Suprapubic skin (tissue), 4 donors: ENCODE results near the gene STAB2.

Experiments used
- EP300 ChIP-seq: sonication (generic); formaldehyde crosslinking; IDR thresholded peaks from one replicate; pipeline ENCODE4 v1.6.1; 2017; ENCODE audit warnings: antibody characterized with exemption
- POLR2A ChIP-seq, 2 donors: fragments of 450-650 bp; IDR thresholded peaks; one replicate each; pipeline ENCODE4 v1.6.1; 2017; ENCODE audit warnings: antibody characterized with exemption in 2 of 2, mild to moderate bottlenecking in 2 of 2, moderate library complexity in 2 of 2
- POLR2AphosphoS5 ChIP-seq, 3 donors: sonication (generic); formaldehyde crosslinking; IDR thresholded peaks; one replicate each; pipeline ENCODE4 v1.6.1; 2017; ENCODE audit warnings: antibody characterized with exemption in 3 of 3
- TF ChIP-seq, protein P1 (sequence below), 2 donors: fragments of 200-600 bp in 1 of 2; fragments of 450-650 bp in 1 of 2; sonication (generic) in 1 of 2; IDR thresholded peaks; one replicate each; pipeline ENCODE4 v1.5.1; 2016 to 2019; ENCODE audit warnings: antibody characterized with exemption in 2 of 2, mild to moderate bottlenecking in 1 of 2, moderate library complexity in 1 of 2

- TF ChIP-seq, protein P1, sequence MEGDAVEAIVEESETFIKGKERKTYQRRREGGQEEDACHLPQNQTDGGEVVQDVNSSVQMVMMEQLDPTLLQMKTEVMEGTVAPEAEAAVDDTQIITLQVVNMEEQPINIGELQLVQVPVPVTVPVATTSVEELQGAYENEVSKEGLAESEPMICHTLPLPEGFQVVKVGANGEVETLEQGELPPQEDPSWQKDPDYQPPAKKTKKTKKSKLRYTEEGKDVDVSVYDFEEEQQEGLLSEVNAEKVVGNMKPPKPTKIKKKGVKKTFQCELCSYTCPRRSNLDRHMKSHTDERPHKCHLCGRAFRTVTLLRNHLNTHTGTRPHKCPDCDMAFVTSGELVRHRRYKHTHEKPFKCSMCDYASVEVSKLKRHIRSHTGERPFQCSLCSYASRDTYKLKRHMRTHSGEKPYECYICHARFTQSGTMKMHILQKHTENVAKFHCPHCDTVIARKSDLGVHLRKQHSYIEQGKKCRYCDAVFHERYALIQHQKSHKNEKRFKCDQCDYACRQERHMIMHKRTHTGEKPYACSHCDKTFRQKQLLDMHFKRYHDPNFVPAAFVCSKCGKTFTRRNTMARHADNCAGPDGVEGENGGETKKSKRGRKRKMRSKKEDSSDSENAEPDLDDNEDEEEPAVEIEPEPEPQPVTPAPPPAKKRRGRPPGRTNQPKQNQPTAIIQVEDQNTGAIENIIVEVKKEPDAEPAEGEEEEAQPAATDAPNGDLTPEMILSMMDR (IDR thresholded peaks at IDR 0.05), result no peak
- TF ChIP-seq POLR2A (IDR thresholded peaks at IDR 0.05) (no peak), POLR2AphosphoS5 (IDR thresholded peaks at IDR 0.05) (no peak), EP300 (no peak)
These were observed 144.5 kb downstream of the STAB2 start for GRCh38 chr12:103731539-103731938.
